ENCODE data around the gene LRRC1.

LRRC1 gene

GRCh38 chr6:53967415-53967814 is 172.6 kb downstream of the LRRC1 start:
- TF ChIP-seq GATA2 (IDR thresholded peaks at IDR 0.05; ENCODE audit: low read depth, low read length) (no peak), GATA3 (IDR thresholded peaks at IDR 0.05; ENCODE audit: low read depth, low read length) (no peak)
